HL-60 (cell line): ENCODE data around the gene CELSR2.

Experiments
- DNase-seq, 2 experiments: peaks; one replicate each; pipeline ENCODE4 v3.0.0-alpha.2; 2010 to 2020; ENCODE audit warnings: low read depth in 1 of 2, low spot score in 1 of 2
- H3K27ac ChIP-seq: fragments of 250-450 bp; sonication (Bioruptor Pico); replicated peaks from 2 replicates; pipeline ENCODE4 v1.5.1; 2020; ENCODE audit warnings: mild to moderate bottlenecking, moderate library complexity
- H3K27me3 ChIP-seq: fragments of 250-450 bp; sonication (Bioruptor Pico); 2 replicates; pipeline ENCODE4 v1.5.1; 2021; ENCODE audit warnings: mild to moderate bottlenecking, moderate library complexity; ENCODE audit not compliant: insufficient read depth, poor library complexity, severe bottlenecking
- H3K4me3 ChIP-seq: replicated peaks from 2 replicates; pipeline ENCODE4 v1.5.1; 2011; ENCODE audit warnings: mild to moderate bottlenecking, control low read depth, low read length; ENCODE audit not compliant: insufficient read depth
- GABPA ChIP-seq: IDR thresholded peaks from 2 replicates; pipeline ENCODE4 v1.6.1; 2012; ENCODE audit warnings: low read depth
- POLR2AphosphoS5 ChIP-seq: IDR thresholded peaks from 2 replicates; pipeline ENCODE4 v1.6.1; 2012; ENCODE audit warnings: low read depth
- SPI1 ChIP-seq: IDR thresholded peaks from 2 replicates; pipeline ENCODE4 v1.6.1; 2012; ENCODE audit warnings: low read depth, mild to moderate bottlenecking, borderline replicate concordance
- TF ChIP-seq, protein P1 (sequence below): IDR thresholded peaks from one replicate; pipeline ENCODE4 v1.5.1; 2011; ENCODE audit warnings: low read length, control low read depth, inconsistent platforms; ENCODE audit not compliant: insufficient read depth
- TF ChIP-seq, protein P2 (sequence below): IDR thresholded peaks from 2 replicates; pipeline ENCODE4 v1.6.1; 2012; ENCODE audit warnings: low read depth; ENCODE audit not compliant: insufficient replicate concordance

The CELSR2 gene

DNA sequence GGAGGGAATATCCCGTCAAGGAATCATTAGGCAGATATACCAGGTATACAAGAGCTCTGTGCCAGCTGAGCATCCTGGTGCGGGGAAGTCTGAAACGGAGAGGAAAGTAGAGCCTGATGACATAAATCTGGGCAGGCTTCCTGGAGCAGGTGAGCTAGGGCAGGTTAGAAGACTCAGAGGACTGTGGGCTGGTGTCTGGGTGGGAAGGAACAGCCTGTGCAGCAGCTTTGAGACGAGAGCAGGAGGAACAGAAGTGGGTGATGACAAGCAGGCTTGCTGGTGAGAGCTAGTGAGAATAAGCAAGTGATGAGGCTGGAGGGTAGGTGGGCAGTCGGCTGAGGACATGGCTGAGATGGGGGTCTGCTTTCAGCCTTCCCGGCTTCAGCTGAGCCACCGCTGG, 6.7 kb downstream of the CELSR2 start:
- no peak overlapping the region for H3K4me3 ChIP-seq
- no peak for TF ChIP-seq POLR2AphosphoS5
- TF ChIP-seq SPI1, result no peak
- TF ChIP-seq, protein P1, sequence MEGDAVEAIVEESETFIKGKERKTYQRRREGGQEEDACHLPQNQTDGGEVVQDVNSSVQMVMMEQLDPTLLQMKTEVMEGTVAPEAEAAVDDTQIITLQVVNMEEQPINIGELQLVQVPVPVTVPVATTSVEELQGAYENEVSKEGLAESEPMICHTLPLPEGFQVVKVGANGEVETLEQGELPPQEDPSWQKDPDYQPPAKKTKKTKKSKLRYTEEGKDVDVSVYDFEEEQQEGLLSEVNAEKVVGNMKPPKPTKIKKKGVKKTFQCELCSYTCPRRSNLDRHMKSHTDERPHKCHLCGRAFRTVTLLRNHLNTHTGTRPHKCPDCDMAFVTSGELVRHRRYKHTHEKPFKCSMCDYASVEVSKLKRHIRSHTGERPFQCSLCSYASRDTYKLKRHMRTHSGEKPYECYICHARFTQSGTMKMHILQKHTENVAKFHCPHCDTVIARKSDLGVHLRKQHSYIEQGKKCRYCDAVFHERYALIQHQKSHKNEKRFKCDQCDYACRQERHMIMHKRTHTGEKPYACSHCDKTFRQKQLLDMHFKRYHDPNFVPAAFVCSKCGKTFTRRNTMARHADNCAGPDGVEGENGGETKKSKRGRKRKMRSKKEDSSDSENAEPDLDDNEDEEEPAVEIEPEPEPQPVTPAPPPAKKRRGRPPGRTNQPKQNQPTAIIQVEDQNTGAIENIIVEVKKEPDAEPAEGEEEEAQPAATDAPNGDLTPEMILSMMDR, result no peak
- TF ChIP-seq GABPA, result no peak
- TF ChIP-seq, protein P2, sequence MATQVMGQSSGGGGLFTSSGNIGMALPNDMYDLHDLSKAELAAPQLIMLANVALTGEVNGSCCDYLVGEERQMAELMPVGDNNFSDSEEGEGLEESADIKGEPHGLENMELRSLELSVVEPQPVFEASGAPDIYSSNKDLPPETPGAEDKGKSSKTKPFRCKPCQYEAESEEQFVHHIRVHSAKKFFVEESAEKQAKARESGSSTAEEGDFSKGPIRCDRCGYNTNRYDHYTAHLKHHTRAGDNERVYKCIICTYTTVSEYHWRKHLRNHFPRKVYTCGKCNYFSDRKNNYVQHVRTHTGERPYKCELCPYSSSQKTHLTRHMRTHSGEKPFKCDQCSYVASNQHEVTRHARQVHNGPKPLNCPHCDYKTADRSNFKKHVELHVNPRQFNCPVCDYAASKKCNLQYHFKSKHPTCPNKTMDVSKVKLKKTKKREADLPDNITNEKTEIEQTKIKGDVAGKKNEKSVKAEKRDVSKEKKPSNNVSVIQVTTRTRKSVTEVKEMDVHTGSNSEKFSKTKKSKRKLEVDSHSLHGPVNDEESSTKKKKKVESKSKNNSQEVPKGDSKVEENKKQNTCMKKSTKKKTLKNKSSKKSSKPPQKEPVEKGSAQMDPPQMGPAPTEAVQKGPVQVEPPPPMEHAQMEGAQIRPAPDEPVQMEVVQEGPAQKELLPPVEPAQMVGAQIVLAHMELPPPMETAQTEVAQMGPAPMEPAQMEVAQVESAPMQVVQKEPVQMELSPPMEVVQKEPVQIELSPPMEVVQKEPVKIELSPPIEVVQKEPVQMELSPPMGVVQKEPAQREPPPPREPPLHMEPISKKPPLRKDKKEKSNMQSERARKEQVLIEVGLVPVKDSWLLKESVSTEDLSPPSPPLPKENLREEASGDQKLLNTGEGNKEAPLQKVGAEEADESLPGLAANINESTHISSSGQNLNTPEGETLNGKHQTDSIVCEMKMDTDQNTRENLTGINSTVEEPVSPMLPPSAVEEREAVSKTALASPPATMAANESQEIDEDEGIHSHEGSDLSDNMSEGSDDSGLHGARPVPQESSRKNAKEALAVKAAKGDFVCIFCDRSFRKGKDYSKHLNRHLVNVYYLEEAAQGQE, result no peak
- no peak overlapping the region for H3K27ac ChIP-seq
- peaks cover 12% of the 10 kb centered on the region for H3K27me3 ChIP-seq
- DNase-seq, result no peak

DNA sequence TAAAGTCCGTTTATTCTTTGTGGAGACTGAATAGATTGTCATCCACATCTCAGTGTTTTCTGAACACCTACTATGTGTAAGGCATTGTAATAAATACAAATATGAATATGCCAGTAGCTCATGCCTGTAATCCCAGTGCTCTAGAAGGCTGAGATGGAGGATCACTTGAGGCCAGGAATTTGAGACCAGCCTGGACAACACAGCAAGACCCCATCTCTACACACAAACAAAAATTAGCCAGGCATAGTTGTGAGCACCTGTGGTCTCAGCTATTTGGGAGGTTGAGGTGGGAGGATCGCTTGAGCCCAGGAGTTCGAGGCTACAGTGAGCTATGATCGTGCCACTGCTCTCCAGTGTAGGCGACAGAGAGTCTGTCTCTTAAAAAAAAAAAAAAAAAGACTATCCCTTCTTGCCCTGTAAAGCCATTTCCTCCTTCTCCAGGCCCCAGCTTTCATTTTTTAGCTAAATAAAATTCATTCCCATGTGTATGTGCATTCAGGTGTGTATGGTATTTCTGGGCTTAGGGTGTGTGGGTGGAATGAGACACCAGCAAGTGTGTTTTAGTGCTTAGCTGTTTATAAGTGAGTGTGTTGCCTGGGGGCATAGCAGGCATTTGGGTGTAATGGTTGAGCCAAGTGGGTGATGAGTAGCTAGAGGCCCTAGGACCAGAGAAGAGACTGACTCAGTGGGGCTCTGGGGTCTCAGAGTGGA, 7.8 kb downstream of the CELSR2 start:
- Histone ChIP-seq H3K4me3 (no peak overlapping the region), H3K27ac (no peak overlapping the region), H3K27me3 (peaks cover 2% of the 10 kb centered on the region)
- TF ChIP-seq, protein P1, result no peak
- TF ChIP-seq, protein P2, result no peak
- TF ChIP-seq GABPA (no peak), SPI1 (no peak), POLR2AphosphoS5 (no peak)
- no peak for DNase-seq

DNA sequence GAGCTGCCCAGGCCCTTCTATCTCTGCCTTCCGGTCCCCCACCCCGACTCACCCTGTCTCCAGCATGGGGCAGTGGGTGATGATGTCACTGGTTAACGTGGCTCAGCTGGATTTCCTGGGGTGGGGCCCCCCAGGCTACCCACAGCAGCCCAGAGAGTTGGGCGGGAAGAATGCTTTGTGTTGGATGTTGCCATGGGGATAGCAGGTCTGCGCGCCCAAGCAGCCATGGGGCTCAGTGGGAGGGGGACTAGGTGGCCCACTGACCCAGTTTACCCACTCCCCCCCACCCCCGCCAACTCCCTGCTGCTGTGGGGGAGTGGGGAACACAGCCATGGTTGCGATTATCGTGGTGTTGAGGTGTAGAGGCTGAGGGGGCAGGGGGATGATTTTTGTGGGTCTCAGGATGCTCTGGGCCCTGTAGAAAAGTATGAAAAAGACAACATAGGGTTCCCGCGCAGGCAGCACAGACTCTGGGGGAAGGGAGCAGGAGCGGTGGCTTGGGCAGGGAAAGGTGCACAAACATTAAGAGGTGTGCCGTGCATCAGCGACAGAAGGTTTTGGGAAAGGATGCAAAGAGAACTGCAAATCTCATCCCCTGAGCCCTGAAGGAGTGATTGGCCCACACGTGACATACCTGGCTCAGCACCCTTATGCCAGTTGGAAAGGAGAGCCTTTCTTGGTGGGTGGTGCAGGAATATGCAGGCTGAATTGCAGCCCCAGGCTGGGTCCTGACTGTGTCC, 8.5 kb downstream of the CELSR2 start:
- Histone ChIP-seq H3K27ac (no peak overlapping the region), H3K4me3 (no peak overlapping the region), H3K27me3 (no peaks in the 10 kb centered on the region)
- TF ChIP-seq GABPA (no peak), POLR2AphosphoS5 (no peak), SPI1 (no peak)
- TF ChIP-seq, protein P2, result no peak
- TF ChIP-seq, protein P1, result no peak
- no peak for DNase-seq
